22Rv1 (cell line): ENCODE results near the gene RHBDD2.

Experiments used
- ZFX ChIP-seq: fragments of 450-650 bp; IDR thresholded peaks from 2 replicates; pipeline ENCODE4 v1.6.1; 2017; ENCODE audit warnings: antibody characterized with exemption, borderline replicate concordance
- TF ChIP-seq, protein P1 (sequence below): fragments of 450-650 bp; IDR thresholded peaks from 2 replicates; pipeline ENCODE4 v1.5.1; 2017; ENCODE audit warnings: mild to moderate bottlenecking

DNA sequence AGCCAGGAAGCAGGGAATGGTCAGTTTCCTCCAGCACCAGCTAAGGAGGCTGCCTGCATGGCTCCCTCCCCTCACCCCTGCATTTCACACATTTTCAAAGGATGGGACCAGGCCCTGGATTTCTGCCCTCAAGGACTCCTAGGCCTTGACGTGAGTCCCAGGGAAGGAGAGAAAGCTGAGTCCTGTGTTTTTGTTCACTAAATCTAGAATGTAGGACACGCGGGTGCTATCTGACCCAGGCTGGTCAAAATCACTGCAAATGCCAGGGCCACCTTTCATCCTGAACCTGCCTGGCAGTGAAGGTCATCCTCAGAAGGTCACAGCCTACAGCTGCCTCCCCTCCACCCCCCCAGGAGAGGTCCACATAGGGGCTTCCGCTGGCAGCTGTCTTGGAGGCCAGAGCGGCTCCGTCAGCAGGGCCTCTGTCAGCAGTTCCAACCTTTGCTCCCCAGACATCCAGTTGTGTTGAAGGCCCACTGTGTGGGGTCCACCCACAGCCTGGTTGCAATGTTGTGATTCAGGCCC is 18.0 kb downstream of the RHBDD2 start:
- TF ChIP-seq, protein P1, sequence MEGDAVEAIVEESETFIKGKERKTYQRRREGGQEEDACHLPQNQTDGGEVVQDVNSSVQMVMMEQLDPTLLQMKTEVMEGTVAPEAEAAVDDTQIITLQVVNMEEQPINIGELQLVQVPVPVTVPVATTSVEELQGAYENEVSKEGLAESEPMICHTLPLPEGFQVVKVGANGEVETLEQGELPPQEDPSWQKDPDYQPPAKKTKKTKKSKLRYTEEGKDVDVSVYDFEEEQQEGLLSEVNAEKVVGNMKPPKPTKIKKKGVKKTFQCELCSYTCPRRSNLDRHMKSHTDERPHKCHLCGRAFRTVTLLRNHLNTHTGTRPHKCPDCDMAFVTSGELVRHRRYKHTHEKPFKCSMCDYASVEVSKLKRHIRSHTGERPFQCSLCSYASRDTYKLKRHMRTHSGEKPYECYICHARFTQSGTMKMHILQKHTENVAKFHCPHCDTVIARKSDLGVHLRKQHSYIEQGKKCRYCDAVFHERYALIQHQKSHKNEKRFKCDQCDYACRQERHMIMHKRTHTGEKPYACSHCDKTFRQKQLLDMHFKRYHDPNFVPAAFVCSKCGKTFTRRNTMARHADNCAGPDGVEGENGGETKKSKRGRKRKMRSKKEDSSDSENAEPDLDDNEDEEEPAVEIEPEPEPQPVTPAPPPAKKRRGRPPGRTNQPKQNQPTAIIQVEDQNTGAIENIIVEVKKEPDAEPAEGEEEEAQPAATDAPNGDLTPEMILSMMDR = no peak
- no peak for TF ChIP-seq ZFX
